ENCODE results near the gene CEBPA. TPM values are rescaled to one million over a fixed set of nuclear protein-coding genes. Genes with fewer than 3 reads are reported as not detected.
"Not testable (repeated sequence)": the region's sequence is repeated elsewhere in the genome, so short reads cannot be mapped to it uniquely, and the experiment has no call there.

CEBPA gene
- total RNA-seq, 1 donor from 2014 or later = 8.5 TPM

GRCh38 chr19:33324628-33325027, 22.3 kb upstream of the CEBPA start:
- H3K4me3 Mint-ChIP-seq = no peak overlapping the region
- peaks cover 8% of the 10 kb centered on the region for H3K36me3 Mint-ChIP-seq
- H3K27me3 Mint-ChIP-seq (ENCODE audit: low read depth) = peaks cover 2% of the 10 kb centered on the region
- H3K4me1 Mint-ChIP-seq = no peaks in the 10 kb centered on the region
- H3K9me3 Mint-ChIP-seq = peaks cover 32% of the 10 kb centered on the region
- H3K27ac Mint-ChIP-seq = no peak overlapping the region
- no peak for TF ChIP-seq CTCF (IDR thresholded peaks at IDR 0.05; ENCODE audit: unreplicated experiment)
- DNase-seq (ENCODE audit: low spot score in 2 of 2, unreplicated experiment in 2 of 2) = no peak

GRCh38 chr19:33323093-33323820, 20.9 kb upstream of the CEBPA start:
- Mint-ChIP-seq H3K9me3 (peaks cover 36% of the 10 kb centered on the region), H3K36me3 (peaks cover 8% of the 10 kb centered on the region), H3K4me1 (no peaks in the 10 kb centered on the region), H3K27me3 (ENCODE audit: low read depth) (no peaks in the 10 kb centered on the region), H3K27ac (no peak overlapping the region), H3K4me3 (no peak overlapping the region)
- no peak for DNase-seq (ENCODE audit: low spot score in 2 of 2, unreplicated experiment in 2 of 2)
- no peak for TF ChIP-seq CTCF (IDR thresholded peaks at IDR 0.05; ENCODE audit: unreplicated experiment)

DNA sequence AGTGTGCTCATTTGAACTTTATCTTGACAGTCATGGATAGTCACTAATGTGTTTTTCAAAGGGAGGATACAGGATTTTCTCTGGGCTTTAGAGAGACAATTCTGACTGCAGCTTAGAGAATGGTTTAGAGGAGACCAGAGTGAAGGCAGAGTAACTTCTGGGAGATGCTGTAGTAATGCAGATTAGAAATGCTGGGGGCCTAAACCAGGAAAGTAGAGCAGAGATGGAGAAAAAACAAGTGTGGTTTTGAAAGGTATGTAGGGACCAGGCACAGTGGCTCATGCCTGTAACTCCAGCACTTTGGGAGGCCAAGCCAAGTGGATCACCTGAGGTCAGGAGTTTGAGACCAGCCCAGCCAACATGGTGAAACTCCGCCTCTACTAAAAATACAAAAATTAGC, 18.3 kb upstream of the CEBPA start:
- Mint-ChIP-seq H3K36me3 (peaks cover 8% of the 10 kb centered on the region), H3K27me3 (ENCODE audit: low read depth) (no peaks in the 10 kb centered on the region), H3K9me3 (peaks cover 30% of the 10 kb centered on the region), H3K27ac (no peak overlapping the region), H3K4me1 (peaks cover 7% of the 10 kb centered on the region), H3K4me3 (no peak overlapping the region)
- DNase-seq (ENCODE audit: low spot score in 2 of 2, unreplicated experiment in 2 of 2) = no peak
- TF ChIP-seq CTCF (IDR thresholded peaks at IDR 0.05; ENCODE audit: unreplicated experiment) = no peak

DNA sequence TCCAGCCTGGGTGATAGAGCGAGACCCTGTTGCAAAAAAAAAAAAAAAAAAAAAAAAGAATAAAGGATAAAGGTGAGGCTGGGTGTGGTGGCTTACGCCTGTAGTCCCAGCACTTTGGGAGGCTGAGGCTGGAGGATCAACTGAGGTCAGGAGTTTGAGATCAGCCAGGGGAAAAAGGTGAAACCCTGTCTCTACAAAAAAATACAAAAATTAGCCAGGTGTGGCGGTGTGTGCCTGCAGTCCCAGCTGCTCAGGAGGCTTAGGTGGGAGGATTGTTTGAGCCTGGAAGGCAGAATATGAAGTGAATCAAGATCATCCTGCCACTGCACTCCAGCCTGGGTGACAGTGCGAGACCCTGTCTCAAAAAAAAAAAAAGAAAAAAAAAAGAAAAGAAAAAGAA, 15.7 kb upstream of the CEBPA start:
- H3K4me3 Mint-ChIP-seq; H3K27me3 Mint-ChIP-seq (ENCODE audit: low read depth); H3K4me1 Mint-ChIP-seq; DNase-seq (ENCODE audit: low spot score in 2 of 2, unreplicated experiment in 2 of 2); H3K27ac Mint-ChIP-seq; H3K36me3 Mint-ChIP-seq: not testable (repeated sequence)
- H3K9me3 Mint-ChIP-seq = peaks cover 24% of the 10 kb centered on the region

DNA sequence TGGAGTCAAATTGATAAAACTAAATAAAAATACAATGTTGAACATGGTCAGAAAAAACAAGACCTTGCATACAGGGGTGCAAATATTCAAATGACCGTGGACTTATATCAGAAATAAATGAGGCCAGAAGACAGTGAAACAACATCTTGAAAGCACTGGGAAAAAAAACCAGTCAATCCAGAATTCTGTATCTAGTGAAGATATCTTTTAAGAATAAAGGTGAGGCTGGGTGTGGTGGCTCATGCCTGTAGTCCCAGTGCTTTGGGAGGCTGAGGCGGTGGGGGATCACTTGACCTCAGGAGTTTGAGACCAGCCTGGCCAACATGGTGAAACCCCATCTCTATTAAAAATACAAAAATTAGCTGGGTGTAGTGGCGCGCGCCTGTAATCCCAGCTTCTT, 15.2 kb upstream of the CEBPA start:
- H3K27me3 Mint-ChIP-seq (ENCODE audit: low read depth) = no peaks in the 10 kb centered on the region
- H3K4me1 Mint-ChIP-seq = peaks cover 7% of the 10 kb centered on the region
- no peak for DNase-seq (ENCODE audit: low spot score in 2 of 2, unreplicated experiment in 2 of 2)
- no peak for TF ChIP-seq CTCF (IDR thresholded peaks at IDR 0.05; ENCODE audit: unreplicated experiment)
- no peak overlapping the region for H3K4me3 Mint-ChIP-seq
- H3K36me3 Mint-ChIP-seq = peaks cover 6% of the 10 kb centered on the region
- no peak overlapping the region for H3K27ac Mint-ChIP-seq
- peaks cover 22% of the 10 kb centered on the region for H3K9me3 Mint-ChIP-seq

- no peak for TF ChIP-seq CTCF (IDR thresholded peaks at IDR 0.05; ENCODE audit: unreplicated experiment)
- H3K27ac Mint-ChIP-seq = no peak overlapping the region
- peaks cover 18% of the 10 kb centered on the region for H3K9me3 Mint-ChIP-seq
- peaks cover 7% of the 10 kb centered on the region for H3K4me1 Mint-ChIP-seq
- H3K36me3 Mint-ChIP-seq = peaks cover 6% of the 10 kb centered on the region
- DNase-seq (ENCODE audit: low spot score in 2 of 2, unreplicated experiment in 2 of 2) = no peak
- H3K4me3 Mint-ChIP-seq = no peak overlapping the region
- no peaks in the 10 kb centered on the region for H3K27me3 Mint-ChIP-seq (ENCODE audit: low read depth)
Observed at GRCh38 chr19:33316541-33317264, 14.4 kb upstream of the CEBPA start.

GRCh38 chr19:33312808-33313207, 10.5 kb upstream of the CEBPA start:
- H3K4me3 Mint-ChIP-seq, H3K36me3 Mint-ChIP-seq: not testable (repeated sequence)

More at GRCh38 chr19:33312808-33313207, 10.5 kb upstream of the CEBPA start:
- not testable (repeated sequence) for H3K27ac Mint-ChIP-seq; H3K27me3 Mint-ChIP-seq (ENCODE audit: low read depth); DNase-seq (ENCODE audit: low spot score in 2 of 2, unreplicated experiment in 2 of 2); H3K9me3 Mint-ChIP-seq
- H3K4me1 Mint-ChIP-seq = peaks cover 12% of the 10 kb centered on the region
